ENCODE measurements around the gene KLHDC4.

Gene KLHDC4

DNA sequence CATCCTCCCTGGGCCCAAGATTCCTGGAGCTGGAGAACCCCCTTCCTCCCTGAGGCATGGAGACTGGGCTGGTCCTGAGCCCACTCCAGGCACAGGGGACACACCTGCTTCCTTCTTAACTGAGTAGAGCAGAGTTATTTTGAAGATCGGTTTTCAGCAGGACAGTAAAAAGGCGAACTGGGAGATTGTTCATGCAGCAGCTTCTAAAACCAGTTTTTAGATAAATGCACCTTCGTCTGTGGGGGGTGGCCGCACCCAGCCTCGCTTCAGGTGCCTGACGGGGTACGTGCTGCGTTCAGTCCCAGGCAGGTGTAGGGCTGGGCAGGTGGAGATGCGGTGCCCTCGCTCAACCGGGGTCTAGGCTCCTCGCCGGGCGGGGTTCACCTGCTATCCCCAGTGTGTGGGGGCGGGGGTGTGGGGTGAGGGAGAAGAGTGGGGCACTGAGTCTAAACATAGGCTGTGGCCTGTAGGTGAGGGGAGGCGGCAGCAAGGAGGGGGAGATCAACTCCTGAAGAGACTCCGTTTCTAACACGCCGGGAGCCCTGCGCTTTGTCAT lies 94.0 kb downstream of the KLHDC4 start:
- H3K4me1 ChIP-seq (ENCODE audit: insufficient read depth, poor library complexity, severe bottlenecking): no peaks in the 10 kb centered on the region
- no peak overlapping the region for H3K4me3 ChIP-seq (ENCODE audit: severe bottlenecking)
- H3K9me3 ChIP-seq (ENCODE audit: severe bottlenecking): no peaks in the 10 kb centered on the region
- H3K36me3 ChIP-seq (ENCODE audit: low read depth): no peaks in the 10 kb centered on the region
- H3K27ac ChIP-seq (ENCODE audit: poor library complexity, severe bottlenecking): no peak overlapping the region
- ATAC-seq (ENCODE audit: low read depth) (no peak), DNase-seq (ENCODE audit: low spot score) (no peak)
- TF ChIP-seq CTCF (IDR thresholded peaks at IDR 0.05; ENCODE audit: poor library complexity, severe bottlenecking): no peak
- H3K27me3 ChIP-seq (ENCODE audit: insufficient read depth, poor library complexity, severe bottlenecking): no peaks in the 10 kb centered on the region

- Histone ChIP-seq H3K27me3 (ENCODE audit: insufficient read depth, poor library complexity, severe bottlenecking) (no peaks in the 10 kb centered on the region), H3K27ac (ENCODE audit: poor library complexity, severe bottlenecking) (no peak overlapping the region), H3K4me3 (ENCODE audit: severe bottlenecking) (no peak overlapping the region), H3K4me1 (ENCODE audit: insufficient read depth, poor library complexity, severe bottlenecking) (no peaks in the 10 kb centered on the region), H3K36me3 (ENCODE audit: low read depth) (no peaks in the 10 kb centered on the region), H3K9me3 (ENCODE audit: severe bottlenecking) (no peaks in the 10 kb centered on the region)
- no peak for TF ChIP-seq CTCF (IDR thresholded peaks at IDR 0.05; ENCODE audit: poor library complexity, severe bottlenecking)
- no peak for ATAC-seq (ENCODE audit: low read depth)
- no peak for DNase-seq (ENCODE audit: low spot score)
Measured at GRCh38 chr16:87671221-87671620, 94.6 kb downstream of the KLHDC4 start.

DNA sequence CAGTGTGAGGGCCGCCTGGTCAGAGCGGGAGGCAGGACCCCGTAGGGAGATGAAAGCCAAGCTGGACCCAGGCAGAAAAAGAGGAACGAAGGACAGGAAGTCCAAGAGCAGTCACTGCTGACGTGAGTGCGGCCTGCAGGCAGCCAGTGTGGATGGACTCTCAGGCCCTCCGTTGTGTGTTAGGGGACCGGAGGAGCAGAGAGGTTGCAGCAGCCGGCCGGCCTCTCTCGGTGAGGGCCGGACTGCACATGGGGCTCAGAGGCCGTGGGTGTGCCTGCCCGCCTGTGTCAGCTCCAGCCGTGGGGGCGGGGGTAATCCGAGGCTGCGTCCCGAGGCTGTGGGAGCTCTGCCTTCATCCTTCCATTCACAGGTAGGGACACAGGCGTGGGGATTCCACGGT lies 96.1 kb downstream of the KLHDC4 start:
- H3K27ac ChIP-seq (ENCODE audit: poor library complexity, severe bottlenecking): no peak overlapping the region
- ATAC-seq (ENCODE audit: low read depth) (no peak), DNase-seq (ENCODE audit: low spot score) (no peak)
- H3K36me3 ChIP-seq (ENCODE audit: low read depth): no peaks in the 10 kb centered on the region
- H3K27me3 ChIP-seq (ENCODE audit: insufficient read depth, poor library complexity, severe bottlenecking): no peaks in the 10 kb centered on the region
- no peaks in the 10 kb centered on the region for H3K9me3 ChIP-seq (ENCODE audit: severe bottlenecking)
- TF ChIP-seq CTCF (IDR thresholded peaks at IDR 0.05; ENCODE audit: poor library complexity, severe bottlenecking): no peak
- H3K4me3 ChIP-seq (ENCODE audit: severe bottlenecking): no peak overlapping the region
- H3K4me1 ChIP-seq (ENCODE audit: insufficient read depth, poor library complexity, severe bottlenecking): no peaks in the 10 kb centered on the region

DNA sequence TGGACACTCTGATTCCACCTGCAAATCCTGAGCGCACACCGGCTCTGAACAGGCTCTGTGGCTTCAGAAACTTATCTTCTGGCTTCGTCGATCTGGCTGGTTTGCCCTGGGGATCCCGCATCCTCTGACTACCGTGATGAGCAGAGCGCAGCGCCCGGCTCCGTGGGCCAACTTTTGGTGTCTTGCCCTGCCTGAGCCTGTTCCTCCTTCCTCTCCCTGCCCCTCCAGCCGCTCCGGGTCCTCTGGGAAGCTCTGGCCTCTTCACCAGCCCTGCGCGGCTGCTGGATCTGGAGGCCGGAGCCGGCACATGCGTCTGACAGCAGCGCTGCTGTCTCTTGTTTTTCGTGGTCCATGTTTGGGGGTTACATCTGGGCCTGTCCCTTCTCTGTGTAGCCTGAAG lies 97.8 kb downstream of the KLHDC4 start:
- Histone ChIP-seq H3K36me3 (ENCODE audit: low read depth) (no peaks in the 10 kb centered on the region), H3K4me1 (ENCODE audit: insufficient read depth, poor library complexity, severe bottlenecking) (no peaks in the 10 kb centered on the region), H3K27me3 (ENCODE audit: insufficient read depth, poor library complexity, severe bottlenecking) (no peaks in the 10 kb centered on the region), H3K4me3 (ENCODE audit: severe bottlenecking) (no peak overlapping the region), H3K9me3 (ENCODE audit: severe bottlenecking) (no peaks in the 10 kb centered on the region), H3K27ac (ENCODE audit: poor library complexity, severe bottlenecking) (no peak overlapping the region)
- no peak for DNase-seq (ENCODE audit: low spot score)
- TF ChIP-seq CTCF (IDR thresholded peaks at IDR 0.05; ENCODE audit: poor library complexity, severe bottlenecking): no peak
- ATAC-seq (ENCODE audit: low read depth): no peak

DNA sequence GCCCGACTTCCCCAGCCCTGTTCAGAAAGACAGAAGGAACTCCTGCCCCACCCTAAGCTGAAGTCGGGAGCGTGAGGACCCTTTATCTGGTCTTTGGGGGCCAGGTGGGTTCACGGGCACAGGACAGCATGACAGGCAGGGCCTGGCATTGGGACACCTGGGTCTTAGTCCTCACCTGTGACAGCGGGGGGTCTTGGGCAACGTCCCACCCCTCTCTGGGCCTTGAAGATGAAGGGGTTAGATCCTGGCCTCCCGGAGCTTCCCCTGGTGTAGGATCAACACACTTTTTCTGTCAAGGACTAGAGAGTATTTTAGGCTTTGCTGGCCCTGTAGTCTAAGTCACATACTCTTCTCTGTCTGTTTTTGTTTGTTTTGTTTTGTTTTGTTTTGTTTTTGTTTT lies 98.3 kb downstream of the KLHDC4 start:
- Histone ChIP-seq H3K4me1 (ENCODE audit: insufficient read depth, poor library complexity, severe bottlenecking) (no peaks in the 10 kb centered on the region), H3K27ac (ENCODE audit: poor library complexity, severe bottlenecking) (no peak overlapping the region), H3K36me3 (ENCODE audit: low read depth) (no peaks in the 10 kb centered on the region), H3K4me3 (ENCODE audit: severe bottlenecking) (no peak overlapping the region), H3K9me3 (ENCODE audit: severe bottlenecking) (no peaks in the 10 kb centered on the region), H3K27me3 (ENCODE audit: insufficient read depth, poor library complexity, severe bottlenecking) (no peaks in the 10 kb centered on the region)
- TF ChIP-seq CTCF (IDR thresholded peaks at IDR 0.05; ENCODE audit: poor library complexity, severe bottlenecking): no peak
- no peak for DNase-seq (ENCODE audit: low spot score)
- ATAC-seq (ENCODE audit: low read depth): no peak

Measured in RWPE2 (cell line).